IMR-90 (cell line): ENCODE data around the gene UGGT2. TPM values are rescaled to one million over a fixed set of nuclear protein-coding genes. Genes with fewer than 3 reads are reported as not detected.

Experiments used
- ATAC-seq: fragments of 200-7000 bp; cut with Tn5 transposase; 2 replicates; pipeline ENCODE4 v1.9.1; 2020; ENCODE audit warnings: low read depth, mild to moderate bottlenecking, moderate library complexity
- BruUV-seq: library from RNA; stranded (reverse); fragments of 400-500 nt; replicated peaks from 2 replicates; lab custom pipeline; 2021; lab: Mats Ljungman, UMichigan
- CTCF ChIA-PET: fragments of 300-600 bp; formaldehyde crosslinking; extraction: SDS; loops from one replicate; lab custom pipeline; 2021; ENCODE audit warnings: antibody characterized with exemption; lab: Yijun Ruan, JAX
- POLR2A ChIA-PET: fragments of 300-600 bp; sonication (Branson Sonifier 250); formaldehyde crosslinking; loops from one replicate; lab custom pipeline; 2022; ENCODE audit warnings: antibody characterized with exemption; ENCODE audit not compliant: unreplicated experiment; lab: Charles Lee
- DNase-seq: peaks from one replicate; pipeline ENCODE4 v3.0.0; 2013
- H2AFZ ChIP-seq: replicated peaks from 2 replicates; pipeline ENCODE3; 2013; ENCODE audit warnings: low read length, mild to moderate bottlenecking; ENCODE audit not compliant: poor library complexity
- H2AK5ac ChIP-seq: 2 replicates; pipeline ENCODE4 v1.6.1; 2013; ENCODE audit warnings: low read depth, low read length, inconsistent platforms
- H2AK9ac ChIP-seq: replicated peaks from 2 replicates; pipeline ENCODE3; 2013; ENCODE audit warnings: mild to moderate bottlenecking, low read depth, low read length, moderate library complexity; ENCODE audit not compliant: poor library complexity
- H2BK120ac ChIP-seq: 2 replicates; pipeline ENCODE4 v1.6.1; 2013; ENCODE audit warnings: low read depth, low read length, inconsistent platforms
- H2BK15ac ChIP-seq: 3 replicates; pipeline ENCODE4 v1.6.1; 2013; ENCODE audit warnings: low read depth, low read length, inconsistent platforms
- H2BK20ac ChIP-seq: 2 replicates; pipeline ENCODE4 v1.6.1; 2013; ENCODE audit warnings: low read depth, mild to moderate bottlenecking, inconsistent platforms, low read length, moderate library complexity
- H2BK5ac ChIP-seq: 2 replicates; pipeline ENCODE4 v1.6.1; 2013; ENCODE audit warnings: mild to moderate bottlenecking, low read depth, low read length, inconsistent platforms; ENCODE audit not compliant: poor library complexity, severe bottlenecking
- H3K14ac ChIP-seq: replicated peaks from 2 replicates; pipeline ENCODE4 v1.6.1; 2013; ENCODE audit warnings: low read depth, low read length, inconsistent platforms
- H3K18ac ChIP-seq: 2 replicates; pipeline ENCODE4 v1.6.1; 2013; ENCODE audit warnings: low read depth, low read length, control low read depth
- H3K23ac ChIP-seq: 2 replicates; pipeline ENCODE4 v1.6.1; 2013; ENCODE audit warnings: low read depth, low read length, inconsistent platforms
- H3K27ac ChIP-seq: 2 replicates; pipeline ENCODE4 v1.5.1; 2013; ENCODE audit warnings: mild to moderate bottlenecking, control low read depth, low read length; ENCODE audit not compliant: insufficient read depth
- H3K27me3 ChIP-seq: 2 replicates; pipeline ENCODE4 v1.6.1; 2013; ENCODE audit warnings: low read length; ENCODE audit not compliant: control insufficient read depth, insufficient read depth
- H3K36me3 ChIP-seq: 2 replicates; pipeline ENCODE4 v1.6.1; 2013; ENCODE audit warnings: low read length, mixed read lengths; ENCODE audit not compliant: control insufficient read depth, insufficient read depth
- H3K4ac ChIP-seq: 2 replicates; pipeline ENCODE4 v1.6.1; 2013; ENCODE audit warnings: low read depth, low read length, inconsistent platforms
- H3K4me1 ChIP-seq: 2 replicates; pipeline ENCODE4 v1.6.1; 2013; ENCODE audit warnings: low read length, mixed read lengths; ENCODE audit not compliant: control insufficient read depth, insufficient read depth
- H3K4me2 ChIP-seq: 2 replicates; pipeline ENCODE4 v1.6.1; 2013; ENCODE audit warnings: low read depth, mild to moderate bottlenecking, control low read depth, low read length, moderate library complexity
- H3K4me3 ChIP-seq: 2 replicates; pipeline ENCODE4 v1.5.1; 2013; ENCODE audit warnings: low read depth, mild to moderate bottlenecking, control low read depth, low read length, moderate library complexity; ENCODE audit not compliant: insufficient read depth
- H3K56ac ChIP-seq: 2 replicates; pipeline ENCODE4 v1.6.1; 2013; ENCODE audit warnings: low read length, inconsistent platforms; ENCODE audit not compliant: insufficient read depth; ENCODE audit errors: extremely low read depth
- H3K79me1 ChIP-seq, 2 experiments: 2 replicates each; pipeline ENCODE4 v1.6.1; 2013; ENCODE audit warnings: low read length in 2 of 2, inconsistent platforms in 1 of 2, low read depth in 1 of 2
- H3K9ac ChIP-seq: 2 replicates; pipeline ENCODE4 v1.6.1; 2013; ENCODE audit warnings: low read depth, low read length, control low read depth
- H3K9me1 ChIP-seq: 2 replicates; pipeline ENCODE4 v1.6.1; 2013; ENCODE audit warnings: low read length, inconsistent platforms; ENCODE audit not compliant: insufficient read depth
- H3K9me3 ChIP-seq: 2 replicates; pipeline ENCODE4 v1.6.1; 2013; ENCODE audit warnings: low read length; ENCODE audit not compliant: control insufficient read depth, insufficient read depth
- H4K20me1 ChIP-seq: 2 replicates; pipeline ENCODE4 v1.6.1; 2013; ENCODE audit warnings: low read length, inconsistent platforms; ENCODE audit not compliant: insufficient read depth
- H4K5ac ChIP-seq: 2 replicates; pipeline ENCODE4 v1.6.1; 2013; ENCODE audit warnings: mild to moderate bottlenecking, low read depth, low read length, control low read depth
- H4K8ac ChIP-seq, 2 experiments: 2 replicates each; pipeline ENCODE4 v1.6.1; 2013; ENCODE audit warnings: low read depth in 2 of 2, low read length in 2 of 2, control low read depth in 1 of 2, inconsistent platforms in 1 of 2
- H4K91ac ChIP-seq: 2 replicates; pipeline ENCODE4 v1.6.1; 2013; ENCODE audit warnings: low read depth, low read length, inconsistent platforms; ENCODE audit not compliant: insufficient read depth
- MAFK ChIP-seq: IDR thresholded peaks from 2 replicates; pipeline ENCODE4 v1.6.1; 2012; ENCODE audit warnings: low read depth, low read length, improper control_type of control experiment
- MAZ ChIP-seq: IDR thresholded peaks from 2 replicates; pipeline ENCODE4 v1.6.1; 2012; ENCODE audit warnings: low read depth, mild to moderate bottlenecking, low read length, improper control_type of control experiment, moderate library complexity, borderline replicate concordance
- NFE2L2 ChIP-seq: fragments of 150-350 bp; IDR thresholded peaks from 2 replicates; pipeline ENCODE4 v1.6.1; 2016; ENCODE audit warnings: low read depth, mild to moderate bottlenecking, low read length
- POLR2A ChIP-seq: IDR thresholded peaks from 2 replicates; pipeline ENCODE4 v1.6.1; 2012; ENCODE audit warnings: mild to moderate bottlenecking, low read depth, low read length
- RCOR1 ChIP-seq: IDR thresholded peaks from 2 replicates; pipeline ENCODE4 v1.6.1; 2012; ENCODE audit warnings: mild to moderate bottlenecking, low read length, improper control_type of control experiment; ENCODE audit not compliant: insufficient replicate concordance
- RFX5 ChIP-seq: IDR thresholded peaks from 2 replicates; pipeline ENCODE4 v1.8.0; 2012; ENCODE audit warnings: low read depth, mild to moderate bottlenecking, low read length, moderate library complexity
- SMC3 ChIP-seq: fragments of 150-350 bp; IDR thresholded peaks from 2 replicates; pipeline ENCODE4 v1.6.1; 2016; ENCODE audit warnings: low read depth, mild to moderate bottlenecking, antibody characterized with exemption, low read length, moderate library complexity
- WGBS, 2 experiments: methylation state at CpG; one replicate each; pipeline versions ENCODE4 v1.1.5 to v1.1.7; 2013; ENCODE audit warnings: missing lambda C conversion rate in 2 of 2; ENCODE audit not compliant: insufficient read length in 1 of 2; ENCODE audit errors: extremely low coverage in 2 of 2; 5-methylcytosine and 5-hydroxymethylcytosine counted together
- dilution Hi-C: fragments of 300-500 bp; cut with HindIII; formaldehyde crosslinking; loops from one replicate; pipeline ENCODE4 v1.14.3; 2018; ENCODE audit warnings: low sequenced_read_pairs; ENCODE audit not compliant: unreplicated experiment
- in situ Hi-C: fragments of 300-500 bp; cut with MboI; formaldehyde crosslinking; loops from 3 replicates; pipeline ENCODE4 v1.14.3; 2019; ENCODE audit warnings: low sequenced_read_pairs, inconsistent platforms, mixed read lengths
- intact Hi-C: fragments of 100-400 bp; cut with micrococcal nuclease; formaldehyde crosslinking; loops from 2 replicates; pipeline ENCODE4 v1.10.0; 2022
- polyA plus RNA-seq, 3 experiments: library from polyadenylated mRNA; depleted of rRNA; stranded (reverse); fragments of >200 nt; gene quantifications; 2 replicates each; pipeline ENCODE4 v1.2.3, GENCODE V29; 2012; ENCODE audit warnings: low replicate concordance in 1 of 3
- total RNA-seq: library from RNA; depleted of rRNA; stranded (reverse); fragments of >200 nt; gene quantifications from 2 replicates; pipeline ENCODE4 v1.2.3, GENCODE V29; 2012
- TF ChIP-seq, protein P1 (sequence below): conservative IDR thresholded peaks from 2 replicates; pipeline ENCODE4 v1.5.1; 2012; ENCODE audit warnings: mild to moderate bottlenecking, low read depth, low read length, improper control_type of control experiment

Gene UGGT2
- total and polyA plus RNA-seq, 2 of the 4 experiments (the other 2 are of a cell fraction) = 21.4 to 40.1 TPM

DNA sequence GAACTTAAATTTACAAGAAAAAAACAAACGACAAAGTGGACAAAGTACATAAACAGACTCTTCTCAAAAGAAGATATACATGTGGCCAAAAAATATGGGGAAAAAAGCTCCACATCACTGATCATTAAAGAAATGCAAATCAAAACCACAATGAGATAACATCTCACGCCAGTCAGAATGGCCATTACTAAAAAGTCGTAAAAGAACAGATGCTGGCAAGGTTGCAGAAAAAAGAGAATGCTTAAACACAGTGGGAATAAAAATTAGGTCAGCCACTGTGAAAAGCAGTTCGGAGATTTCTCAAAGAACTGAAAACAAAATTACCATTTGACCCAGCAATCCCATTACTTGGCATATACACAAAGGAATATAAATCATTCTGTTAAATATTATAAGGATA is 132.7 kb downstream of the UGGT2 start:
- Histone ChIP-seq H2AFZ (no peak overlapping the region), H4K8ac (no peak overlapping the region), H4K20me1 (no peaks in the 10 kb centered on the region), H3K56ac (no peak overlapping the region), H2BK120ac (no peak overlapping the region), H3K9me1 (peaks cover 3% of the 10 kb centered on the region; the same call in 1 of the 2 replicates), H3K79me1 (no peaks in the 10 kb centered on the region; a peak in 1 of 4 replicates), H2AK9ac (no peak overlapping the region), H3K4ac (no peak overlapping the region), H4K91ac (no peak overlapping the region), H2BK15ac (no peak overlapping the region), H3K4me3 (no peak overlapping the region), H4K5ac (no peak overlapping the region), H2AK5ac (no peak overlapping the region), H3K18ac (no peak overlapping the region), H3K23ac (no peak overlapping the region), H2BK20ac (no peak overlapping the region), H3K27ac (no peak overlapping the region), H3K9ac (no peak overlapping the region), H3K36me3 (peaks cover 1% of the 10 kb centered on the region; the same call in 1 of the 2 replicates), H3K27me3 (no peaks in the 10 kb centered on the region), H2BK5ac (no peak overlapping the region), H3K4me1 (no peaks in the 10 kb centered on the region), H3K14ac (no peak overlapping the region), H3K4me2 (no peak overlapping the region), H3K9me3 (no peaks in the 10 kb centered on the region)
- no TSS peak for BruUV-seq
- ATAC-seq = no peak
- whole genome bisulfite sequencing, 2 experiments = no CpG with 5 or more reads among the region's 4 CpGs
- ChIA-PET POLR2A (no interaction called here), CTCF (no interaction called here)
- in situ Hi-C loops = no loop called here
- intact Hi-C loops = no loop called here
- DNase-seq = no peak
- dilution Hi-C loops = no loop called here
- no peak for TF ChIP-seq MAFK
- no peak for TF ChIP-seq RCOR1
- no peak for TF ChIP-seq MAZ
- no peak for TF ChIP-seq SMC3
- TF ChIP-seq POLR2A = no peak
- TF ChIP-seq RFX5 = no peak
- no peak for TF ChIP-seq NFE2L2
- TF ChIP-seq, protein P1, sequence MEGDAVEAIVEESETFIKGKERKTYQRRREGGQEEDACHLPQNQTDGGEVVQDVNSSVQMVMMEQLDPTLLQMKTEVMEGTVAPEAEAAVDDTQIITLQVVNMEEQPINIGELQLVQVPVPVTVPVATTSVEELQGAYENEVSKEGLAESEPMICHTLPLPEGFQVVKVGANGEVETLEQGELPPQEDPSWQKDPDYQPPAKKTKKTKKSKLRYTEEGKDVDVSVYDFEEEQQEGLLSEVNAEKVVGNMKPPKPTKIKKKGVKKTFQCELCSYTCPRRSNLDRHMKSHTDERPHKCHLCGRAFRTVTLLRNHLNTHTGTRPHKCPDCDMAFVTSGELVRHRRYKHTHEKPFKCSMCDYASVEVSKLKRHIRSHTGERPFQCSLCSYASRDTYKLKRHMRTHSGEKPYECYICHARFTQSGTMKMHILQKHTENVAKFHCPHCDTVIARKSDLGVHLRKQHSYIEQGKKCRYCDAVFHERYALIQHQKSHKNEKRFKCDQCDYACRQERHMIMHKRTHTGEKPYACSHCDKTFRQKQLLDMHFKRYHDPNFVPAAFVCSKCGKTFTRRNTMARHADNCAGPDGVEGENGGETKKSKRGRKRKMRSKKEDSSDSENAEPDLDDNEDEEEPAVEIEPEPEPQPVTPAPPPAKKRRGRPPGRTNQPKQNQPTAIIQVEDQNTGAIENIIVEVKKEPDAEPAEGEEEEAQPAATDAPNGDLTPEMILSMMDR = no peak
